ENCODE results near the gene CSTB.

Gene CSTB

DNA sequence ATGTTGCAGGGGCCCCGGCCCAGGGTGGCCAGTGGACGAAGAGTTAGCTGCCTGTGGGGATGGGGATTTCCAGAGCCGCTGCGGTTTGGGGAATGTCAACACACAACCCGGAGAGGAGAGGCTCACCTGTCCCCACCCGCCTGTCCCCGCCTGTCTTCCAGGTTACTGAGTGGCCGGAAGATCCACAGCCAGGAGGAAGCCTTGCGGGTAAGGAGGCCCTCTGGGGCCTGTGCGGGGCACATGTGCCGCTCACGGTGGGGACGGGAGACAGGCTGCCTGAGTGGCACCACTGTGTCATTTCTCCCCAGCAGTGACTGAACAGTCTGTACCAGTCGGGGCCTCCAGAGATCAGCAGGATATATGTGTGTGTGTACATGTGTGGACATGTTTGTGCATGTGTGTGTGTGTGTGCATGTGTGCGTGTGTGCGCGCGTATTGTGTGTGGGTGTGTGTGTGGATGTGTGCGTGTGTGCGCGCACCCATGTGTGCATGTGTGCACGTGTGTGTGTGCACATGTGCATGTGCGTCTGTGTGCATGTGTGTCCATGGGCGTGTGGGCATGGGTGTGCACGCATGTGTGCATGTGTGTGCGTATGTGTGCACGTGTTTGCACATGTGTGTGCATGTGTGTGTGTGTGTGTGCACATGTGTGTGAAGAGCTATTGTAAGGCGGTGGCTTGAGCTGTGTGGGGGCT lies 25.6 kb downstream of the CSTB start:
- DNase-seq (ENCODE audit: low read depth) = no peak

DNA sequence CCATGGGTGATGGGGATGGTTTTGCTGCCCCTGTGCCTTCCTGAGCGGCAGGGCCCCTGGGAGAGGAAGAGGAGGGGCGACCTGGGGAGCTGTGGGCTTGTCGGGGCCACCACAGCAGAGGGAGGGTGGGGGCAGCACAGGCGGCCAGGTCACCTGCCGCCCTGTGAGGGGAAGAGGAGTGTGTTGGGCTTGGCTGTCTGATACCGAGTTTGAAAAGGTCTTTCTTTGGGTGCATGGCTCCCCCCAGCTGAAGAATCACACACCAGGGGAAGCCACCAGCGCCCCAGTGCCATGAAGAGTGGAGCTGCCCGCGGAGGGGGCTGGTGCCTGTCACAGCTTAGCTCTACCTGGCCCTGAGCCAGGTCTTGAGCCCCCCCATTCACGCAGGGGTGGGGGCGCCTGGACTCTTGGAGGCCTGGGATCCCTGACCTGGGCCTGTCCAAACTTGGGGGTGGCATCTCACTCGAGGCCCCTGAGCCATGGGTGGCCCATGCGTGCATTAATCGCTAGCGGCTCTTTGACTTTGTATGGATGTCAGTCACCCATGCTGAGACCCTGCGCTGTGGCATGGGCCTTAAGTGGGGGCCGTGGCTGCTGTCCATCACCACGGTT lies 26.4 kb downstream of the CSTB start:
- no peak for DNase-seq (ENCODE audit: low read depth)

DNA sequence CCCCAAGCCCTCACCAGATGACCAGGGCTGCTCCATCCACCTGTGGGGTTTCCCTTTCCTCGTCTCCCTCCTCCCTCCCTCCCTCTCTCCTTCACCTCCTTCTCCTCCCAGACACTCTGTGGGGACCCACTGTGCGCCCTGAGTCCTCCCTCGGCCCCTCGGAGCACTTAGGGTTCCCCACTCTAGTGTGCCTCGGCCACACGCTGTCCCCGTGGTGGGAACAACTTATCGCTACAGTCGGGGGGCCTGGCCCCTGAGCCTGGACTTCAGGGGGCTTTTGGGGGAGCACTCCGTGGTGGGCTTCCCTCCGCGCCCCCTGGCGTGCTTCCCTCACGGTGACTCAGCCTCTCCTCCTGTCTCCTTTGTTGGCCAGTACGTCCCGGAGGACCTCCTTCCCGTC lies 27.5 kb downstream of the CSTB start:
- DNase-seq (ENCODE audit: low read depth) = no peak

DNA sequence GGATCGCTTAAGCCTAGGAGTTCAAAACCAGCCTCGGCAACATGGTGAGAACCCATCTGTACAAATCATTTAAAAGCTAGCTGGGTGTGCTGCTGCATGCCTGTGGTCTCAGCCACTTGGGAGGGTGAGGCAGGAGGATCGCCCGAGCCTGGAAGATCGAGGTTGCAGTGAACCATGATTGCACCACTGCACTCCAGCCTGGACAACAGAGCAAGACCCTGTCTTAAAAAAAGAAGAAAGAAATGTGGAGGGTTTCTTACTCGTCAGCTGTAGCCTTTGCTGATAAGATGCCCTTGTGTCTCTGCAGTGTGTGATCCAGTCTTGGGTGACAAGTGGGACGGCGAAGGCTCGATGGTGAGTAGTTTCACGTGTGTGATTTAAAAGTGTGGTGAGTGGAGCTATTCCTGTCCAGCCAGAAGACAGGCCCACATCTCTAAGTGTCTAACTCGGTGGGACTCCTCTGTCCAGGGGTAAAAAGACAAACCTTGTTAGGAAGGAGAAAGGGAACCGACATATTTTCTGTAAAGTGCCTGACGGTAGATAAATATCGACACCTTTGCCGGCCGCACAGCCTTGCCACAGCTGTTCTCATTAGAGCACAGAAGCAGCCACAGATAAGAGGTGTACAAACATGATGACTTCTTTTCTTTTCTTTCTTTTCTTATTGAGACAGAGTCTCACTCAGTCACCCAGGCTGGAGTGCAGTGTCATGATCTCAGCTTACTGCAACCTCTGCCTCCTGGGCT lies 30.2 kb downstream of the CSTB start:
- DNase-seq (ENCODE audit: low read depth) = no peak

DNA sequence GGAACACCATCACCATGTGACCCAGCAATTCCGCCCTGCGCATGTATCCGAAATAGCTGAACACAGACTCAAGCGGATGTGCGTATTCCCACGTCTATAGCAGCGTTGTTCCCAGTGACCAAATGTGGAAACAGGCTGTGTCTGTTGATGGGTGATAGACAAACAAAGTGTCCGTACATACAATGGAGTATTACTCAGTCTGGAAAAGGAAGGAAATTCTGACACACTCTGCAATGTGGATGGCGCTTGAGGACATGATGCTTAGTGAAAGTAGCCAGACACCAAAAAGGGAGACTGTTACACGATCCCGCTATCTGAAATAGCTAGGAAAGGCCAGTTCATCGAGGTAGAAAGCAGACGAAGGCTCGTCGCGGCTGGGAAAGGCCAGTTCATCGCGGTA lies 31.4 kb downstream of the CSTB start:
- DNase-seq (ENCODE audit: low read depth) = no peak

DNA sequence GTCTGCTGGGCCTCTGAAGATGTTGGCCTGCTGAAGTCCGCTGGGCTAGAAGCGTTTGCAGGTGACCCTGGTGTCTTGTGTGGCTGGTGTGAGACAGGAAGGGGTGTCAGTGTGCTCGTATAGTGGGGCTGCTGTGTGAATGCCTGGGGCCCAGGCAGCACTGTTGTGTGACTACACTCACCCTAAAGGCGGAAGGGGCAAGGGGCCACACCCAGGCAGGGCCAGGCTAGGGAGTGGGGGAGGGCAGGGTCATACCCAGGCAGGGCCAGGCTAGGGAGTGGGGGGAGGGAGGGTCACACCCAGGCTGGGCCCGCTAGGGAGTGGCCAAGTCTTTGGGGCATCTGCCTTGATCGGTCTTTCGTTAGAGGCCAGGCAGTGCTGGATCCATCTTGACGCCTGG lies 32.2 kb downstream of the CSTB start:
- DNase-seq (ENCODE audit: low read depth) = no peak

DNA sequence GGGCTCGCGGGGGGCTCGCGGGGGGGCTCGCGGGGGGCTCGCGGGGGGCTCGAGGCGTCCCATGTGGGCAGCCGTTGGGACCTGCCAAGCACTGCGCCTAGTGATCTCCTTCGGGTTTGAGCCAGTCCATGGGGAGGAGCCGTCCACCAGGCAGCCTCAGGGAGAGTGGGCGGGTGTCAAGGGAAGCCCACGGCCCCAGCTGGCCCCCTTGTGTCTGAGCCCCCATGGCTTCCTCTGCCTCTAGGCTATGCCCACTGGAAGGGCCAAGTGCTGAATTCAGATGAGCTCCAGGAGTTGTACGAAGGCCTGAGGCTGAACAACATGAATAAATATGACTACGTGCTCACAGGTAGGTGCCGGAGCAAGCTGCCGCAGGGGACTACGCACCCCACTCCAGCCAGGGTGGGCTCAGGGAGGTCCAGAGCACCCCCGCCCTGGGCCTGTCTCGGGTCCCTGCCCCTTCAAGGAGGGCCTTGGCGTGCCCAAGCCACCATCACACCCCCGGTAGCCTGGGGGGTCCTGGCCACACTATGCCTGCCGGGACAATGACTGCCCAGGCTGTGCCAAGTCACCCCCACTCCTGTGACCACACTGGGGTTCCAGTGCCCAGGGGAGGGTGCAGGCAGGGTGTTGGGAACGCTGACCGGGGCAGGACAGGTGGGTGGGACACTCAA lies 34.5 kb downstream of the CSTB start:
- DNase-seq (ENCODE audit: low read depth) = no peak

DNA sequence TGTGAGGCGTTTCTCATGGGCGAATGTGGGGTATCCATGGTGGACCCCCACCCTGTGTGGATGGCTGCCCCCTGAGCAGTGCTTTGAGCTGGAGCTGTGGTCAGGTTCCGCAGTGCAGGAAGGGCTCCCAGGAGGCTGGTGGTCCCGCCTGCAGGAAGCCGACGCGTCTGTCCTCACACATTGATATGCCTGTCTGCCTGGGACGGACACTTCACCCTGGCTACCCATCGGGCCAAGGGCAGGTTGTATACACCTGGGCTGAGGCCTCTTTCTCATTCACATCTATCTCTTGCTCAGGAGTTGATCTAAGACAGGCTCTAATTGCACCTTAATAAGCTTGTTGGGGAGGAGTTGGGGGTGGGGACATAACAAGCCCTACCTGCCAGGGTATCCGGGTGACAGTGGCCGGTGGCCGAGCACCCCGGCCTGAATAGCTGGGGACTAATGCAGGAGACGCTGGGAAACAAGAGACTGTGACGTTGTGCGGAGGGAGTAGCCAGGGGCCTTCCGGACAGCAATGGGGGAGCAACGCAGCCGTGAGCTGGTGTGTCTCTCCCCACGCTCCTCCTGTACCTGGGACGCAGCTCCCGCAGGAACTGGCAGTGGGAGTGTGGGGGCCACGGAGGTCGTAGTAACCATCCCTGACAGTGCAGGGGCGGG lies 35.5 kb downstream of the CSTB start:
- DNase-seq (ENCODE audit: low read depth) = no peak

DNA sequence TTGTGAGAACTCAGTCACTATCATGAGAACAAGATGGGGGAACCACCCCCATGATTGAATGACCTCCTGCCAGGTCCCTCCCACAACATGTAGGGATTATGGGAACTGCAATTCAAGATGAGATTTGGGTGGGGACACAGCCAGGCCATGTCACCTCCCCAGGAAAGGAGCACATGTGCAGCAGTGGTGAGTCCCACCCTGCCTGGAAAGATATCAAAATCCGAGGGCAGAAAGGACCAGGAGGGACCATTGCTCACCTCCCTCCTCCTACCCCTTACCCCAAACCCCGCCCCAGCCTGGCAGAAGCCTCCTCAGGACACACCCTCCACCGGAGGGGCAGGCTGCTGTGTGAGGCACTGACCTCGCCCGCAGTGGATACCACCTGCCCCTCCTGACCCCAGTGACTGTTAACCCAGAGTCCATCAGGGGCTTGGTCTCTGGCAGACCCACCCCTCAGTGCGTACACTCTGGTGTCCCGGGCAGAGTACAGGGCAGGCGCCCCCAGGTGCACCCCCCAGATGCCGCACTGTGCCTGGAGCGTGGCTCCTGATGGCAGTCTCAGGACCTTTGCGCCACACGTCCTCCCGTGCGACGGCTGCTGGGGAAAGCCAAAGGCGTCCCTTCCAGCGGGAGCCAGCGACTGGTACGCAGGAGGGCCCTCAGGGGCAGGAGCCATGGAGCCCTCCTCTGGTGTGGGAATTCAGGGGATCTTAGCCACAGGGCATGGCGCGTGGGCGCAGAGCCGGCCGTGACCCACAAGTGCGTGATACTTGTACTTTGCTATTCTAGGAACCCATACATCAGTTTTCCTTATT lies 36.3 kb downstream of the CSTB start:
- no peak for DNase-seq (ENCODE audit: low read depth)

DNA sequence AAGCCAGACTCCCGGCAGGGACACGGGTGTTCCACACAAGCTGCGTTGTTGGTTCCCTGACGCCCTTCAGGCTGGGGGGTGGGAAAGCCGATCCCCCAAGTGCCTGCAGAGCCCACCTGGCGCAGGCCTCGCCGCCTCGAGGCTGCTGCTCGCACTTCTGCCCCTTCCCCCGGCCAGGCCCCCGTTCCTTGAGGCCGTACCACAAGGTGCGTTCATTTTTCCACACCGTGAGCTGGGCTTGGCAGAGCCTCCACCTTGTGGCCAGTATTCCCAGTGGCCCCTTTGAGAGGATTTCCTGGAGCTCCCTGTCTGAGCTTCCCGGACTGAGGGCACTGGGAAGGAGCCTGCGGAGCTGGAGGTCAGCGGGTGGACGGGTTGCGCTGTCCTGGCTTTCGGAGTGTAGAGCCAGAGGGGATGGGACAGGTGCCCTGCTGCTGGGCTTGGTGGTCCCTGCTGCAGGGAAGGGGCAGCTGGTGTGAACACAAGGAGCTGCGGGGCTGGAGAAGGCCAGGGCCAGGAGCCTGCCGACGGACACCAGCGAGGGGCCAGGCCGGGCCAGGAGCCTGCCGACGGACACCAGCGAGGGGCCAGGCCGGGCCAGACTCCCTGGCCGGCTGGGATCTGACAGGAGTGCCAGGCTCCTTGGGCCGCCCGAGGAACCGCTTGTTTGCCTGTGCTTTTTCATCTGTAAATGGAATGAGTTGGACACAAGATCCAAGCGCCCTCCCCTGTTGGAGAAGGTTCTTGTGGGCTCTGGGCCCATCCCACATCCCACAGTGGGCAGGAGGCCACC lies 38.8 kb downstream of the CSTB start:
- DNase-seq (ENCODE audit: low read depth) = no peak

DNA sequence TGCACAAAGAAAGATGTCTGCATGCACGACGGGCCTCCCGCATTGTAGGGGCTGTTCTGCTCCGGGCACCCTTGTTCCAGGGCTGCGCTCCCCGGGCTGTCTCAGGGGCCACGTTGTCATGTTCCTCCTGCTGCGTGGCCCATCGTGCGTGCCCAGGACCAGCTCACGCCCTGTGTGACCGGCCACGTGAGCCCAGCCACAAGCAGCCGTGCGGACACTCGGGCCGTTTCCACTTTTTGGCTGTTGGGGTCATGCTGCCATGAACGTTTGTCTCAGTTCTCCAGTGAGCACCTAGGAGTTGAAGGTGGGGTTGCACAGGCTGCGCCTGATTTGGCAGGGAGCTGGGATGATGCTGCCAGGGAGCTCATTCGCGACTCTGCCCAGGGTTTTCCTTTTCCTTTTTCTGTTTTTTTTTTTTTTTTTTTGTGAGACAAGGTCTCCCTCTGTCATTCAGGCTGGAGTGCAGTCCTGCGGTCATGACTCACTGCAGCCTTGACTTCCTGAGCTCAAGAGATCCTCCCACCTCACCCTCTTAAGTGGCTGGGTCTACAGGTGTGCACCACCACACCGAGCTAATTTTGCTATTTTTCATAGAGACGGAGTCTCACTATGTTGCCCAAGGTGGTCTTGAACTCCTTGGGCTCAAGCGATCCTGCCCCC lies 39.8 kb downstream of the CSTB start:
- DNase-seq (ENCODE audit: low read depth) = no peak

DNA sequence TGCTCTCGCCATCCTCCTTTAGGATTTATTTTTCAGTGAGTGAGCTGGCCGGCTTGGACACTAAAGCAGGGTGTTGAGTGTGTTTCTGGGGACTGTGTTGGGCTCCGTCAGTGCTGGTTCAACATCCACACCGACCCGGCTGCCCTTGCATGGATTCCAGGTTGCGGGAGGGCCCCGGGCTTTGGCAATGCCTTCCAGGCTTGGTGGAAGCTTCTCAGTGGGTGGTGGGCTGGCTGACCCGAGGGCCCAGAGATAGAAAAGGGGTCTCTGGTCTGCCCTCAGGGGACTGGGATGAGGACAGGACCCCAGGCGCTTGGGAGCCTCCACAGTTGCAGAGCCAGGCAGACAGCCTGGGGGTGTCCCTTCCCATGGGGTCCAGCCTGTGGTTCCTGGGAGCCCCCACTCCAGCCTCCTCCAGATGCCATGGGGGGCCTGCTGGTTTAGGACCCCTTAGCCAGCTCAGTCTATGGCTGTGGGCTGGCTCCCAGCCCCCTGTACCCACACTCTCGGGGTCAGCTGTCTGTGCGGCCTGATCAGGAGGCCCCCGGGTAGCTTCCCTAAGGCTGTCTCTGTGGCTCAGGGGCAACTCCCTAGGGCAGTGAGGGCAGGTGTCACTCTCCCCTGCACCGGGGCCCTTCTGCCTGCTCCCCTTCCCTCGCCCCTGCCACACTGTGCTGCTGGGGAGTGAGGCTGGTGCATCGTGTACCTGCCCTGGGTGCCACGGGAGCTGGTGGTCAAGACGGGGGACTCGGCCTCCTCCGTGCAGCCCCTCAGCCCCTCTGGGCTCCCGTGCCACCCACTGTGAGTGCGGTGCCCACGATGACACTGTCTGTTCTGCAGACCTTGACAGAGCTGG lies 40.6 kb downstream of the CSTB start:
- no peak for DNase-seq (ENCODE audit: low read depth)

DNA sequence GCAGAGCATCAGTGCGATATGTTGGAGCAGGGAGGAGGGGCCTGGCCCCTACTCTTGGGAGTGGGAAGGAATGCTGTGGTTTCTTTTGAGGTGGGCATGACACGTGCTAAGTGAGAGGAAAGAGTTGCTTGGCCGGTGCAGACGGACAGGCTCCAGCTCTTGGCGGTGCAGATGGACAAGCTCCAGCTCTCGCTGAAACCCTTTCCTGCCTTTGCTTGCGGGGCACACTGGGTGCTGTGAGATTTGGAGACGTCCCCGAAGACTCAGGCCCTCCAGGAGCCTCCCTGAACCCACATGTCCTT lies 41.2 kb downstream of the CSTB start:
- no peak for DNase-seq (ENCODE audit: low read depth)

DNA sequence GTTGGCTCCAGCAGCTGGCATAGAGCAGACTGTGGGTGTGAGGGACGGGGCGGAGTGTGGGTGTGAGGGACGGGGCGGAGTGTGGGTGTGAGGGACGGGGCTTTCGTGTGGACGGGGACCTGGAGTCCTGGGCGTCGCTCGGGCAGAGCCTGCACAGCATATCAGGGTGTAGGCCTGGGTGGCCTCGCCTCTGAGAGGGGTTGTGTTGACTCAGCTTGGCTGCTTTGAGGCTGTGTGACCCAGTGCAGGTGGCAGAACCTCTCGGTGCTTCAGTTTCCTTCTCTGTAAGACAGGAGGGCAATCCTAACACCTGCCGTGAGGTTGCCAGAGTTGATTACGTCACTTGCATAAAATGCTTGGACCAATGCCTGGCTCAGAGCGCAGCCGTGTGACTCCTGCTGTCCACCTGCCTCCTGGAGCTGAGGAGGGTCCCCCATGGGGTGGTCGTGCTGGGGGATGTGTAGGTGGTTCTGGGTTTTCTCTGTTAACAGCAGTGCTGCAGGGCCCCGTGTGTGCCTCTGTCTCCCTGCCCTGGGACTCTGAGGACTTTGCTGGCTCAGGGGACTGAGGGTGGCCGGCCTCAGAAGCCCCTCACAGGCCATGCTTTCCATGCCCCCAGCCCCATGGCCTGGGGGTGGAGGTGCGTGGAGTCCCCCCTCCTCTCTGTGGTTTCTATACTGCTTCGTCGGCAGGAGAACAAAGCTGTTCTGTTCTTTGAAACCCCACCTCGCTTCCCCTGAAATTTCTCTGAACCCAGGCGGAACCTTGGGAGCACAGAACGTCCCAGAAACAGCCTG lies 41.8 kb downstream of the CSTB start:
- no peak for DNase-seq (ENCODE audit: low read depth)

DNA sequence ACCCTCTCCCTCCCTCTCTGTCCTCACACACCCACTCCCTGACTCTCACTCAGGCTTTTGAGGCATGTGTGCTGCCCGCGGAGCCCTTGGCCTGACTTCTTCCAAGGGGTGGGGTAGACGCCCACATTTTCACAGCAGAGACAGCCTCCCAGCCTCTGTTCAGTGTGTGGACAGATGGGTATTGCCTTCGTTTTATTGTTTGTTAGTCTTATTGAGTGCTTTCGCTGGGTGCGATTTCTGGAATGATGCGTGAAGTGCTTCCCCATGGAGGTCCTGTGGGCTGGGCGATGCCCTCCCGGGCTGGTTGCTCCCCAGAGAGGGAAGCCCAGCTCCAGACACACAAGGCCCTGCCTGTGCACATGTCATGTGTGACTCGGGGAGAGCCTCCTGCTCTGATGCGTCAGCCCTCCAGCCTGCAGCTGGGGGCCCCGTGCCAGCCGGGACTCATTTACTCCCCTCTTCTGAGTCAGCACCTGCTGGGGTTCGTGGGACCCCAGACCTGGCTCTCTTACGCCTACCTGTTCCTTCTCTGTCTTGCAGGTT lies 42.5 kb downstream of the CSTB start:
- DNase-seq (ENCODE audit: low read depth) = no peak

DNA sequence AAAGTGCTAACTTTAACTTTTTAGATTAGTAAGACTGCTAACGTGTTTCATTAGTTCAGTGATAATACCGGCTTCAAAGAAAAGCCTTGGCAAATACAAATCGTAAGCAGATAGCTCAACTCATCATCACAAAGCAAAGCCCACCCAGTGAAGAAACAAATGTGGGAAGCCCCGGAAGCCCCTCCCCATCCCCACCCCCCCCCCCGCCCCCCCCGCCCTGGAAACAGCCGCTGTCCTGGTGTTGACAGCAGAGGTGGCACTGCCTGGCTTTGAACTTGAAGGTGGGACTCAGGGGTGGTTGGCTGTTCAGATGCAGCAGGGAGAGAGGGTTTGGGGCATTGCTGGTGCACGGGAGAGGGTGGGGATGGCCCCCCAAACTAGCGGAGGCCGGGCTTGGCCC lies 43.0 kb downstream of the CSTB start:
- no peak for DNase-seq (ENCODE audit: low read depth)

DNA sequence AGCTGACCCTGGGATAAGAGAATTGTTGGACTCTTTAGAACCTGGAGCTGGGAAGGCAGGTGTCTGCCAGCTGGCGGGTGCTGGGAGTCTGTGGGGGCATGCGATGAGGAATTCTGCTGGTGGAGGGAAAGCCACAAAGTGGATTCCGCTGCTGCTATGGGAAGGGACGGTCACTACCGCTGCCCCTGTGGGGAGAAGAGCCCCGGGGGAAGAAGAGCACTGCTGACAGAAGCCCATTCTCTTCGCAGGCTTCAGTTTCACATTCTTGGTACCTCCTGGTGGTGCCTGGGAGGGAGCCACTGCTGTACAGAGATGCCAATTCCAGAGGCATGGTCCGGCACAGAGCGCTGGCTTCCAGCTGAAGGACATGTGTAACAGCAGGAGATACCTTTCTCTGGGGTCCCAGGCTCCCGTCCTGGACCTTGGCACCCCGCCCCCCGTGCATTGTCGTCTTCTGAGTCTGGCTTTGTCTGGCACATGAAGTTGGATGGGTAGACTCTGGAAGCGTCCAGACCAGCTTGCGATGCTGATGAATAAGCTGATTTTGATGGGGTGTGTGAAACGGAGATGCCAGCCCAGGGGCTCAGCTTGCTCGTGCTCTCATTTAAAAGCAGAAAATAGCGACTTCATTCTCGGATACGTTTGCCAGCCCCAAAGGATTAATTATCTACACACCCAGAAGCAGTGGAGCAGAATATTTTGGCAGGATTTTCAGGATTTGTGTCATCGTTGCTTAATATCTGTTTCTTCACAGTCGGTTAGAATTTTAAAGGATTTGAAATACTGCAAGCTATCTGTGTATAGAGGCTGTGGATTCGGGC lies 44.0 kb downstream of the CSTB start:
- no peak for DNase-seq (ENCODE audit: low read depth)
